SH-SY5Y (cell line): ENCODE results near the gene MRPL58.

Source experiments
- GATA2 ChIP-seq: IDR thresholded peaks from 2 replicates; pipeline ENCODE4 v1.6.1; 2011; ENCODE audit warnings: mild to moderate bottlenecking, low read depth, low read length
- GATA3 ChIP-seq: IDR thresholded peaks from 2 replicates; pipeline ENCODE4 v1.6.1; 2011; ENCODE audit warnings: low read depth, mild to moderate bottlenecking, low read length, moderate library complexity

DNA sequence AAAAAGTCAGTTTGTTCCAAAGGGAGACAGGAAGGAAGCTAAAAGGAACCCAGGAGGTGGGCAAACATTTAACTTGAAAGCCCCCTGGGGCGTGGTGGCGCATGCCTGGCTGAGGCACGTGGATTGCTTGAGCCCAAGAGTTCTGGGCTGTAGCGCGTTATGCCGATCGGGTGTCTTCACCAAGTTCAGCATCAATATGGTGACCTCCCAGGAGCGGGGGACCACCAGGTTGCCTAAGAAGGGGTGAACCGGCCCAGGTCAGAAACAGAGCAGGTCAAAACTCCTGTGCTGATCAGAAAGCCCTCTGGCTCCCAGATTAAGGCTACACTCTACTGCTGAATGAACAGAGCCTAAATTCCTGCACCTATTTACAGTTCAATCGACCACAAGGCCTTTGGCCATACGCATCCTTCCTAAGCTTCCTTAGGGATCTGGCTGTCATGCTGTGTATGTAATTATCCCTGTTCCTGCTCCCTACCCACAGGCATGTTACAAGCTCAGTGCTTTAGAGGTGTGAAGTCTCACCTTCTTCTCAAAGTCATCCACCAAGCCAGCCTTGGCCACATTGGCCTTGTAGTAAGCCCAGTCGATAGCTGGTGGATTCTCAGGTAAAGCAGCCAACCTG, 29.3 kb downstream of the MRPL58 start:
- TF ChIP-seq GATA2: no peak
- TF ChIP-seq GATA3: no peak
